ENCODE data around the gene PCDHB11. TPM values are rescaled to one million over a fixed set of nuclear protein-coding genes. Genes with fewer than 3 reads are reported as not detected.
"Not testable (repeated sequence)": the region's sequence is repeated elsewhere in the genome, so short reads cannot be mapped to it uniquely, and the experiment has no call there.

PCDHB11 gene
- polyA plus RNA-seq, 1 donor from 2014 or later, result 2.7 TPM

DNA sequence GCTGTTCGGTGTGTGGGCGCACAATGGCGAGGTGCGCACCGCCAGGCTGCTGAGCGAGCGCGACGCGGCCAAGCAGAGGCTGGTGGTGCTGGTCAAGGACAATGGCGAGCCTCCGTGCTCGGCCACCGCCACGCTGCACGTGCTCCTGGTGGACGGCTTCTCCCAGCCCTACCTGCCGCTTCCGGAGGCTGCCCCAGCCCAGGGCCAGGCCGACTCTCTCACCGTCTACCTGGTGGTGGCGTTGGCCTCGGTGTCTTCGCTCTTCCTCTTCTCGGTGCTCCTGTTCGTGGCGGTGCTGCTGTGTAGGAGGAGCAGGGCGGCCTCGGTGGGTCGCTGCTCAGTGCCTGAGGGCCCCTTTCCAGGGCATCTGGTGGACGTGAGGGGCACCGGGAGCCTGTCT, 19.6 kb upstream of the PCDHB11 start:
- H3K4me3 ChIP-seq (ENCODE audit: low read length); H3K36me3 ChIP-seq (ENCODE audit: insufficient read depth, low read length); H2AFZ ChIP-seq (ENCODE audit: low read depth, low read length); H3K9me3 ChIP-seq (ENCODE audit: low read length); H4K20me1 ChIP-seq (ENCODE audit: insufficient read depth); H3K27me3 ChIP-seq (ENCODE audit: insufficient read depth, low read depth, low read length); H3K27ac ChIP-seq (ENCODE audit: low read length); H3K9me2 ChIP-seq (ENCODE audit: insufficient read depth, low read length); H3K79me2 ChIP-seq (replicated peaks; ENCODE audit: insufficient read depth, low read length); H3K4me2 ChIP-seq (ENCODE audit: low read length); H3F3A ChIP-seq (ENCODE audit: insufficient read depth, low read length, poor library complexity, severe bottlenecking); H3K9ac ChIP-seq (ENCODE audit: low read length): not testable (repeated sequence)

DNA sequence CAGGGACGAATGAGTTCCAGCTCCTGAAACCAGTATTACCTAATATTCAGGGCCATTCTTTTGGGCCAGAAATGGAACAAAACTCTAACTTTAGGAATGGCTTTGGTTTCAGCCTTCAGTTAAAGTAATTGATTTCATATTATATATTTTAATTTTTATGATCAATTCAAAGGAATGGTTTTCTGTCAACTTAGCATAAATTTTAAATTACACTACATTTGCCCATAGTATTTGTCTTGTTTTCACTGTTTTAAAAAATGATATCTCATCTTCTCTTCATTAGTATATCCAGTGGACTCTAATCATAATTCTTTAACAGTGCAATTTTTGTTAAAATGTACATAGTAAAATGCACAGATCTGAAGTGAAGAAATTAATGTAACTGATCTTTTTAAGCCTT, 19.1 kb upstream of the PCDHB11 start:
- Histone ChIP-seq H4K20me1 (ENCODE audit: insufficient read depth) (no peaks in the 10 kb centered on the region), H3K9me2 (ENCODE audit: insufficient read depth, low read length) (no peaks in the 10 kb centered on the region), H3K9me3 (ENCODE audit: low read length) (peaks cover 3% of the 10 kb centered on the region), H3F3A (ENCODE audit: insufficient read depth, low read length, poor library complexity, severe bottlenecking) (no peaks in the 10 kb centered on the region), H2AFZ (ENCODE audit: low read depth, low read length) (no peak overlapping the region), H3K27me3 (ENCODE audit: insufficient read depth, low read depth, low read length) (no peaks in the 10 kb centered on the region), H3K9ac (ENCODE audit: low read length) (no peak overlapping the region), H3K36me3 (ENCODE audit: insufficient read depth, low read length) (no peaks in the 10 kb centered on the region), H3K79me2 (replicated peaks; ENCODE audit: insufficient read depth, low read length) (no peaks in the 10 kb centered on the region), H3K4me2 (ENCODE audit: low read length) (no peak overlapping the region), H3K27ac (ENCODE audit: low read length) (no peak overlapping the region), H3K4me3 (ENCODE audit: low read length) (no peak overlapping the region)
- TF ChIP-seq EP300 (conservative IDR thresholded peaks at IDR 0.05; ENCODE audit: poor library complexity, severe bottlenecking) (no peak), MXI1 (conservative IDR thresholded peaks at IDR 0.05; ENCODE audit: poor library complexity, severe bottlenecking) (no peak), RAD21 (conservative IDR thresholded peaks at IDR 0.05) (no peak), TAF1 (IDR thresholded peaks at IDR 0.05; ENCODE audit: low read depth) (no peak), SMC3 (conservative IDR thresholded peaks at IDR 0.05; ENCODE audit: poor library complexity) (no peak), EZH2 (IDR thresholded peaks at IDR 0.05; ENCODE audit: borderline replicate concordance, insufficient read depth, low read length, poor library complexity, severe bottlenecking) (no peak), POLR2AphosphoS5 (IDR thresholded peaks at IDR 0.05) (no peak)
- TF ChIP-seq, protein P1, sequence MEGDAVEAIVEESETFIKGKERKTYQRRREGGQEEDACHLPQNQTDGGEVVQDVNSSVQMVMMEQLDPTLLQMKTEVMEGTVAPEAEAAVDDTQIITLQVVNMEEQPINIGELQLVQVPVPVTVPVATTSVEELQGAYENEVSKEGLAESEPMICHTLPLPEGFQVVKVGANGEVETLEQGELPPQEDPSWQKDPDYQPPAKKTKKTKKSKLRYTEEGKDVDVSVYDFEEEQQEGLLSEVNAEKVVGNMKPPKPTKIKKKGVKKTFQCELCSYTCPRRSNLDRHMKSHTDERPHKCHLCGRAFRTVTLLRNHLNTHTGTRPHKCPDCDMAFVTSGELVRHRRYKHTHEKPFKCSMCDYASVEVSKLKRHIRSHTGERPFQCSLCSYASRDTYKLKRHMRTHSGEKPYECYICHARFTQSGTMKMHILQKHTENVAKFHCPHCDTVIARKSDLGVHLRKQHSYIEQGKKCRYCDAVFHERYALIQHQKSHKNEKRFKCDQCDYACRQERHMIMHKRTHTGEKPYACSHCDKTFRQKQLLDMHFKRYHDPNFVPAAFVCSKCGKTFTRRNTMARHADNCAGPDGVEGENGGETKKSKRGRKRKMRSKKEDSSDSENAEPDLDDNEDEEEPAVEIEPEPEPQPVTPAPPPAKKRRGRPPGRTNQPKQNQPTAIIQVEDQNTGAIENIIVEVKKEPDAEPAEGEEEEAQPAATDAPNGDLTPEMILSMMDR (IDR thresholded peaks at IDR 0.05; ENCODE audit: poor library complexity, severe bottlenecking), result no peak
- TF ChIP-seq, protein P2, sequence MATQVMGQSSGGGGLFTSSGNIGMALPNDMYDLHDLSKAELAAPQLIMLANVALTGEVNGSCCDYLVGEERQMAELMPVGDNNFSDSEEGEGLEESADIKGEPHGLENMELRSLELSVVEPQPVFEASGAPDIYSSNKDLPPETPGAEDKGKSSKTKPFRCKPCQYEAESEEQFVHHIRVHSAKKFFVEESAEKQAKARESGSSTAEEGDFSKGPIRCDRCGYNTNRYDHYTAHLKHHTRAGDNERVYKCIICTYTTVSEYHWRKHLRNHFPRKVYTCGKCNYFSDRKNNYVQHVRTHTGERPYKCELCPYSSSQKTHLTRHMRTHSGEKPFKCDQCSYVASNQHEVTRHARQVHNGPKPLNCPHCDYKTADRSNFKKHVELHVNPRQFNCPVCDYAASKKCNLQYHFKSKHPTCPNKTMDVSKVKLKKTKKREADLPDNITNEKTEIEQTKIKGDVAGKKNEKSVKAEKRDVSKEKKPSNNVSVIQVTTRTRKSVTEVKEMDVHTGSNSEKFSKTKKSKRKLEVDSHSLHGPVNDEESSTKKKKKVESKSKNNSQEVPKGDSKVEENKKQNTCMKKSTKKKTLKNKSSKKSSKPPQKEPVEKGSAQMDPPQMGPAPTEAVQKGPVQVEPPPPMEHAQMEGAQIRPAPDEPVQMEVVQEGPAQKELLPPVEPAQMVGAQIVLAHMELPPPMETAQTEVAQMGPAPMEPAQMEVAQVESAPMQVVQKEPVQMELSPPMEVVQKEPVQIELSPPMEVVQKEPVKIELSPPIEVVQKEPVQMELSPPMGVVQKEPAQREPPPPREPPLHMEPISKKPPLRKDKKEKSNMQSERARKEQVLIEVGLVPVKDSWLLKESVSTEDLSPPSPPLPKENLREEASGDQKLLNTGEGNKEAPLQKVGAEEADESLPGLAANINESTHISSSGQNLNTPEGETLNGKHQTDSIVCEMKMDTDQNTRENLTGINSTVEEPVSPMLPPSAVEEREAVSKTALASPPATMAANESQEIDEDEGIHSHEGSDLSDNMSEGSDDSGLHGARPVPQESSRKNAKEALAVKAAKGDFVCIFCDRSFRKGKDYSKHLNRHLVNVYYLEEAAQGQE (IDR thresholded peaks at IDR 0.05; ENCODE audit: borderline replicate concordance), result no peak

DNA sequence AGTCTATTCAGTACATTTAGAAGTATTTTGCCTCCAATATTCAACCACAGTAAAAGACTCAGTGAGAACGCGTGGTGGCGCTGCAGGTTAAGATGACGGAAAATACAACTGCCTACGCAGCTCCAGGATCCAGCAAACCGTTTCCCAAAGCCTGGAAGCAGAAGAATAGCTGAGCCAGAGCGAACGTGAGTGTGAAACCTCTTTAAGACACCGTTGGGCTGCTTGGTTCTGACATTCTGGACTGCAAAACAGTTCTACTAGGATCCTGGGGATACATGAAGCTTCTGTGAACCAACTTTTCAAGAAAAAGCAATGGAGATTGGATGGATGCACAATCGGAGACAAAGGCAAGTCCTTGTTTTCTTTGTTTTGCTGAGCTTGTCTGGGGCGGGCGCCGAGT, 17.2 kb upstream of the PCDHB11 start, which contains the start of gene PCDHB16:
TSS of gene PCDHB16 (plus strand) at position 140 of the 400 bp plus-strand sequence. CDS start at position 313, 173 bp downstream.
- H2AFZ ChIP-seq (ENCODE audit: low read depth, low read length), result no peak within 1 kb of the TSS
- no peaks in the 10 kb centered on the region for H3F3A ChIP-seq (ENCODE audit: insufficient read depth, low read length, poor library complexity, severe bottlenecking)
- peaks cover 7% of the 10 kb centered on the region for H3K9me3 ChIP-seq (ENCODE audit: low read length)
- peak within 1 kb of the TSS; percentile 58 for H3K4me3 ChIP-seq (ENCODE audit: low read length)
- H3K79me2 ChIP-seq (replicated peaks; ENCODE audit: insufficient read depth, low read length), result no peaks in the 10 kb centered on the region
- no peak within 1 kb of the TSS for H3K4me2 ChIP-seq (ENCODE audit: low read length)
- no peaks in the 10 kb centered on the region for H3K9me2 ChIP-seq (ENCODE audit: insufficient read depth, low read length)
- H3K36me3 ChIP-seq (ENCODE audit: insufficient read depth, low read length), result no peaks in the 10 kb centered on the region
- peak within 1 kb of the TSS; percentile 54 for H3K27ac ChIP-seq (ENCODE audit: low read length)
- H4K20me1 ChIP-seq (ENCODE audit: insufficient read depth), result no peaks in the 10 kb centered on the region
- H3K27me3 ChIP-seq (ENCODE audit: insufficient read depth, low read depth, low read length), result no peaks in the 10 kb centered on the region
- H3K9ac ChIP-seq (ENCODE audit: low read length), result peak within 1 kb of the TSS; percentile 41
- TF ChIP-seq POLR2AphosphoS5 (IDR thresholded peaks at IDR 0.05), result peak; percentile 20
- TF ChIP-seq RAD21 (conservative IDR thresholded peaks at IDR 0.05), result peak; percentile 58
- TF ChIP-seq SMC3 (conservative IDR thresholded peaks at IDR 0.05; ENCODE audit: poor library complexity), result peak; percentile 47
- no peak for TF ChIP-seq TAF1 (IDR thresholded peaks at IDR 0.05; ENCODE audit: low read depth)
- no peak for TF ChIP-seq EP300 (conservative IDR thresholded peaks at IDR 0.05; ENCODE audit: poor library complexity, severe bottlenecking)
- no peak for TF ChIP-seq EZH2 (IDR thresholded peaks at IDR 0.05; ENCODE audit: borderline replicate concordance, insufficient read depth, low read length, poor library complexity, severe bottlenecking)
- TF ChIP-seq MXI1 (conservative IDR thresholded peaks at IDR 0.05; ENCODE audit: poor library complexity, severe bottlenecking), result no peak
- TF ChIP-seq, protein P1 (IDR thresholded peaks at IDR 0.05; ENCODE audit: poor library complexity, severe bottlenecking), result peak; percentile 55

DNA sequence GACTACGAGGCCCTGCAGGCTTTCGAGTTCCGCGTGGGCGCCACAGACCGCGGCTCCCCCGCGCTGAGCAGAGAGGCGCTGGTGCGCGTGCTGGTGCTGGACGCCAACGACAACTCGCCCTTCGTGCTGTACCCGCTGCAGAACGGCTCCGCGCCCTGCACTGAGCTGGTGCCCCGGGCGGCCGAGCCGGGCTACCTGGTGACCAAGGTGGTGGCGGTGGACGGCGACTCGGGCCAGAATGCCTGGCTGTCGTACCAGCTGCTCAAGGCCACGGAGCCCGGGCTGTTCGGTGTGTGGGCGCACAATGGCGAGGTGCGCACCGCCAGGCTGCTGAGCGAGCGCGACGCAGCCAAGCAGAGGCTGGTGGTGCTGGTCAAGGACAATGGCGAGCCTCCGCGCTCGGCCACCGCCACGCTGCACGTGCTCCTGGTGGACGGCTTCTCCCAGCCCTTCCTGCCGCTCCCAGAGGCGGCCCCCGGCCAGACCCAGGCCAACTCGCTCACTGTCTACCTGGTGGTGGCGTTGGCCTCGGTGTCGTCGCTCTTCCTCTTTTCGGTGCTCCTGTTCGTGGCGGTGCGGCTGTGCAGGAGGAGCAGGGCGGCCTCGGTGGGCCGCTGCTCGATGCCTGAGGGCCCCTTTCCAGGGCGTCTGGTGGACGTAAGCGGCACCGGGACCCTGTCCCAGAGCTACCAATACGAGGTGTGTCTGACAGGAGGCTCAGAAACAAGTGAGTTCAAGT, 15.1 kb upstream of the PCDHB11 start:
- not testable (repeated sequence) for H3K27ac ChIP-seq (ENCODE audit: low read length); H3K9me2 ChIP-seq (ENCODE audit: insufficient read depth, low read length); H3K9ac ChIP-seq (ENCODE audit: low read length); H3K9me3 ChIP-seq (ENCODE audit: low read length); H2AFZ ChIP-seq (ENCODE audit: low read depth, low read length); H3K4me2 ChIP-seq (ENCODE audit: low read length); H3K27me3 ChIP-seq (ENCODE audit: insufficient read depth, low read depth, low read length); H3K36me3 ChIP-seq (ENCODE audit: insufficient read depth, low read length); H3F3A ChIP-seq (ENCODE audit: insufficient read depth, low read length, poor library complexity, severe bottlenecking); H3K79me2 ChIP-seq (replicated peaks; ENCODE audit: insufficient read depth, low read length); H4K20me1 ChIP-seq (ENCODE audit: insufficient read depth); H3K4me3 ChIP-seq (ENCODE audit: low read length)

Measured in neural cell (in vitro differentiated cells).